Activated CD8-positive, alpha-beta memory T cell treated with anti-CD3 and anti-CD28 coated beads, Interleukin-2, amount 50 U/mL, for 48 hours (primary cell): Measurements from ENCODE around the gene PLCG1.

Source experiments
- DNase-seq: peaks from one replicate; pipeline ENCODE4 v3.0.0-alpha.2; 2020

Gene PLCG1

GRCh38 chr20:41168281-41169161 lies 31.2 kb downstream of the PLCG1 start:
- DNase-seq = peak; percentile 48

GRCh38 chr20:41169162-41169690 lies 31.9 kb downstream of the PLCG1 start:
- DNase-seq = peak; percentile 41

DNA sequence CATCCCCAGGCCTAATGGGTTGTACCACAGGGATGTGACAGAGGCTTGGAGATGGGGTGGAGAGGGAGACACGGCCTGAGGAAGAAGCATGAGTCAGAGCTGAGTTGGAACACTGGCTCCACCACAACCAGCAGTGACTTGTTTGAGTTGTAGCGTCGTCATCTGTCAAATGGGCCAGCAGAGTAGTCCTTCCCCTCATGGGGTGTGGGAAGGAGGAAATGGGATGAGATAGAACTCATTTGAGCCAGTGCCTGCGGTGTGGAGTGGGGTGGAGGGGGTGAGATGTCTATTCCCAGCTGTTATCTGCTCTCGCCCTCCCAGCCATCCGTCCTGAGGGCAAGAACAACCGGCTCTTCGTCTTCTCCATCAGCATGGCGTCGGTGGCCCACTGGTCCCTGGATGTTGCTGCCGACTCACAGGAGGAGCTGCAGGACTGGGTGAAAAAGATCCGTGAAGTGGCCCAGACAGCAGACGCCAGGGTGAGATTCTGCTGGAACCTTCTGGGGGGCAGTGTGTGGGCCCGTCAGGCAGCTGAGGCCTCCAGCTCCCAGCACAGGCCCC lies 32.5 kb downstream of the PLCG1 start:
- DNase-seq = peak; percentile 51

GRCh38 chr20:41170386-41171105 lies 33.2 kb downstream of the PLCG1 start:
- DNase-seq = peak; percentile 48

DNA sequence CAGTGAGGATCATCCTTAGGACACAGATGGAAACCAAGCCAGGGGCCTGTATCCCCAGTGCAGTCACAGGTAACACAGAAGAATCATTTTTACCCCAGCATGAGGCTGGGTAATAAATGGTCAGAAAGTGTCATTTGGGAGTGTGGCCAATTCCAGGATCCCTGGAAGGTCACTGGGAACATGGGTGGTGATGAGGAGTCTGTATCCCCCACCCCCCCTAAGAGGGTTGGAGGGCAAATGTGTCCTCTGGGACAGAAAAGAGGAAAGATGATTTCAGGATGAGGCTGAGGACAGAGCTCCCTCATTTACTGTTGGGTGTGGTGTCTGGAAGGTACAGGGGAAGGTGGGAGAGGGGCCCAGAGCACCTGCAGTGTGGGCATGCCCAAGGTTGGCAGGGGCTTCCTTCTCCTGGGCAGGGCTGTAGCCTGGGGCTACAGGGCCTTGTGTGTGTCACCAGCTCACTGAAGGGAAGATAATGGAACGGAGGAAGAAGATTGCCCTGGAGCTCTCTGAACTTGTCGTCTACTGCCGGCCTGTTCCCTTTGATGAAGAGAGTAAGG lies 34.5 kb downstream of the PLCG1 start:
- peak; percentile 45 for DNase-seq

DNA sequence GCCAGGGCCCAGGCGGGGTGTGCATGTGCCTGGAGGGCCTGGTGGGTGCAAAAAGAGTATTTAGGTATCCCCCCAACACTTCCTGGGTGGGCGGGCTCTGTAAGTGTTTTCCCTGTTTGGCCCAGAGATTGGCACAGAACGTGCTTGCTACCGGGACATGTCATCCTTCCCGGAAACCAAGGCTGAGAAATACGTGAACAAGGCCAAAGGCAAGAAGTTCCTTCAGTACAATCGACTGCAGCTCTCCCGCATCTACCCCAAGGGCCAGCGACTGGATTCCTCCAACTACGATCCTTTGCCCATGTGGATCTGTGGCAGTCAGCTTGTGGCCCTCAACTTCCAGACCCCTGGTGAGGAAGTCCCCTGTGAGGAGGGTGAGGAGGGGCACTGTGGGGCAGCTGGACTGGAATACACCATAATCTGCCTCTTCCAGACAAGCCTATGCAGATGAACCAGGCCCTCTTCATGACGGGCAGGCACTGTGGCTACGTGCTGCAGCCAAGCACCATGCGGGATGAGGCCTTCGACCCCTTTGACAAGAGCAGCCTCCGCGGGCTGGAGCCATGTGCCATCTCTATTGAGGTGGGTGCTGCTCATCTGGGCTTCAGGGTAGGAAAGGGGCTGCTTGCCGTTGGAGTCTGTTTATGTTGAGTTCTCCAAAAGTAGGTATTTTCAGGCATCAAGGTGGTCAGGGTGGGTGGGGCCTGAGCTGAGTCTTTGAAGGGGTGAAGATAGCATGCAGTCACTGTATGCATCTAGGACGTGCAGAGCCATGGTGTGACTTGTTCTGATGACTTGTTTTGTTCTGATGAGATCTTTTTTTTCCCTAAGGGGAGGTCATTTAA lies 35.2 kb downstream of the PLCG1 start:
- DNase-seq = peak; percentile 51

- DNase-seq = peak; percentile 85
Observed at GRCh38 chr20:41173161-41173721, 35.9 kb downstream of the PLCG1 start.

DNA sequence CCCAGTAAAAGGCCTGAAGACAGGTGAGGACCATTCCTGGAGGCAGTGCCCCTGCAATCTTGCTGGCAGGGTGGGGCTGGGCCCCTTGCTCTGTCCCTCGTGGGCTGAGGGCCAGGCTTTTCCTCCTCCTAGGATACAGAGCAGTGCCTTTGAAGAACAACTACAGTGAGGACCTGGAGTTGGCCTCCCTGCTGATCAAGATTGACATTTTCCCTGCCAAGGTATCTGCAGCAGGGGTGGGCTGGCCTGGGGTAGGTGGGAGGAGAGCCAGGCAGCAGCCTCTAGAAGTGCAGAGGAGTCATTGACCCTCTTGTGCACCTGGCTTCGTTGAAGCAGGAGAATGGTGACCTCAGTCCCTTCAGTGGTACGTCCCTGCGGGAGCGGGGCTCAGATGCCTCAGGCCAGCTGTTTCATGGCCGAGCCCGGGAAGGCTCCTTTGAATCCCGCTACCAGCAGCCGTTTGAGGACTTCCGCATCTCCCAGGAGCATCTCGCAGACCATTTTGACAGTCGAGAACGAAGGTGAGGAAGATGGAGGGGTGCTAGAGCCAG lies 36.5 kb downstream of the PLCG1 start:
- no peak for DNase-seq

GRCh38 chr20:41174373-41174772 lies 37.0 kb downstream of the PLCG1 start:
- no peak for DNase-seq

DNA sequence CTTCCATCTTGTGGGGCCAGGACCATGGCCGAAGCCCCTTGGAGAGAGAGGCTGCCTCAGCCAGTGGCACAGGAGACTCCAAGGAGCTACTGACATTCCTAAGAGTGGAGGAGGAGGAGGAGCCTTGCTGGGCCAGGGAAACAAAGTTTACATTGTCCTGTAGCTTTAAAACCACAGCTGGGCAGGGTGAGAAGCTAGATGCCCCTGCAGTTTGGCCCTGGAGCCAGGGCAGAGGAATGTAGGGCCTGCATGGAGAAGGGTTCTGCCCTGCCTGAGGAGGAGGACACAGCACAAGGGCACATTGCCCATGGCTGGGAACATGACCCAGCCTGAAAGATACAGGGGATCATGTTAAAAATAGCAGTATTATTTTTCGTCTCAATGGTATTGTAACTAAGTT lies 37.4 kb downstream of the PLCG1 start:
- DNase-seq = no peak

DNA sequence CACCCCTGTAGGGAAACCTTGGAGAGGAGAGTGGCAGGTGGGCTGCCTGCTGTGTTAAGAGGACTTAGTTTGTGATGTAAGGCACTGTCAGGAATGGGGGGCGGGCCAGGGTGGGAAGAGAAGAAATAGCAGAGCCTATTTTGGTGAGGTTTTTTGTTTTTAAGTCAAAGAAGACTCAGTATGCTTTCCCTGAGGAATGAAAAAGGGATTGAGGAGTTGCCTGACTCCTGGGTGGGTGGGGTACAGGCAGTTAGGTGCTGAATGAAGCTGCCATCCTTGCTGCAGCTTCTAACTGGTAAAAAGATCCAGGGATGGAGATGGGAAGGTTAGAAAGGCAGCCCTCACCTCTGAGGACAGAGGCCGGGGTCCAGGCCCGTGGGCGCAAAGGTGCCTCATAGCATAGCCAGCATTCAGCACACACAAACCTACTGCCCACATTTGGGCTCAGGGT lies 37.9 kb downstream of the PLCG1 start:
- DNase-seq = no peak

DNA sequence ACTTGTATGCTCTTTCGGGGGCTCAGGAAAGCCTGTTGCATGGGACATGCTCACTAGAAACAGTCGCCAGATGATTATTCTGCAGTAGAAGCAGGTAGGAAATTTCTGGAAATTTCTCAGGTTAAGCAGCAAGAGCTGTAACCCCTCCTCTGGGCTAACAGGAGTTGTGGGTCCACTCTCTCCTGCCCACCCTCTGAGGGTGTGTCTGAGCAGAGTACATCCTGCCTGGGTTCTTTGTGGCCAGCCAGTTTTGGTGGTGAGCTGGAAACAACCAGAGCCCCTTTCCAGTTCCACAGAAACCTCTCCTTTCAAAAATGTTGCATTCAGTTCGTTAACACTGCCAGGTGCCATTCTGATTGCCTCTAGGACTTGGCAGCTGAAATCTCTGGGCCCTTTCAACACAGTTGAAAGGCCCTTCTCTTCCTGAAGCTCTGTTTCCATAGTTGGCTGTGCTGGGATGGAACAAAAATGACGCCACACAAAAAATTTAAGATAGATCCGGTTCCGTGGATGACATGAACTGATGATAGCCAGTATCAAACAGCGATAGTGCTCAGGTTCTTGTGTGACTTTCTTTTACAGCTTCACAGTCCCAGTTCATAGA lies 38.5 kb downstream of the PLCG1 start:
- no peak for DNase-seq

DNA sequence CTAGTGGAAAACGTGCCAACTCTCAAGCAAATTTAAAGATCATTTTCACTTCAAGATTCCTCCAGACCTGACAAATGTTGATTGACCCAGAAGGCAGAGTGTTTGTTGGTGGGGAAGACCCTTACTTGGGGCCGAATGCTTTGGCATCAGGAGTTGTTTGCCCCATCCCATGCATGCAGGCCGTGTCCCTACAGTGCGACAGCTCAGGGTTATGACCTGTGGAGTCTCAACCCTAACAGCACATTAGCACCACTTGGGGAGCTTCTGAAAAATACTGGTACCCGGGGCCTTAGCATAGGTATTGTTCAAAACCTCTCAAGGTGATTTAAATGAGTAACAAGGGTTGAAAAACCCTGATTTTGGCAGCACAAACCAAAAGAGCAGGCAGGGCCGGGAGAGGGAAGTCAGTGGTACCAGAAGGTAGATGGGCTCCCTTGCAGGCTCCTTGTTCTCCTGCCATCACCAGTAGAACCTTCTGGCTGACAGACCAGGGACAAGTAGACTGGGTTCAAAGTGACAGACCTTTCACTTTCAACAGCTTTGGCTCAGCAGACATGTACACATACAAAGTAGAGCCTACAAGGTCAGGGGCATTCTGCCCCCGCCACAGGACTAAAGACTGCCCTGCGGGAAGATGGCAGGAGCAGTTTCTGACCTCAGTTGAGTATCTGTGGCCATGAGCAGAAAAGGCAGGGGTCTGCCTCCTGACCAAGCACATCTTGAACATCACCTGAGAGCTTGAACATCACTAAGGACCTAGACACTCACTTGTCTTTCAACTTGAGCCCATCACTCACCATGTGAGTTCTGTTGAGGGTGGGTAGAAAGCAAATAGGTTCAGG lies 39.6 kb downstream of the PLCG1 start:
- DNase-seq = peak; percentile 47

DNA sequence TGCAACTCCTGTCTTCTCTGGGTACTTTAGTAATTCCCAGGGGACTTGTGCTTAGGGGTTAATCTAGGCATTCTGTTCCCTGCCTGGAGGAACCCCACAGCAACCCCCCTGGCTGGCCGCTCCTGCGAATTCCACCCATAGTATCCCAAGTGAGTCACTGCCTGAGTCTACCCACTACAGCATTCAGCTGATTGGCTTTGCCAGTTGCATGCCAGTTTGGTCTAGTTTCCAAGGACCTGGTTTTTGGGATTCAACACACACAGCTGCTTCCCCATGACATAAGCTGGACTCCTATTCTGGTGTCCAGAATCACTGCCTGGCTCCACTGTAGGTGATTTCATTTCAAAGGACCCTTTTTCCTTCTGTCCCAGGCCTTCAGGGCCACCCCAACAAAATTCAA lies 40.3 kb downstream of the PLCG1 start:
- DNase-seq = no peak

- DNase-seq = no peak
Observed at GRCh38 chr20:41178495-41178894, 41.2 kb downstream of the PLCG1 start.

DNA sequence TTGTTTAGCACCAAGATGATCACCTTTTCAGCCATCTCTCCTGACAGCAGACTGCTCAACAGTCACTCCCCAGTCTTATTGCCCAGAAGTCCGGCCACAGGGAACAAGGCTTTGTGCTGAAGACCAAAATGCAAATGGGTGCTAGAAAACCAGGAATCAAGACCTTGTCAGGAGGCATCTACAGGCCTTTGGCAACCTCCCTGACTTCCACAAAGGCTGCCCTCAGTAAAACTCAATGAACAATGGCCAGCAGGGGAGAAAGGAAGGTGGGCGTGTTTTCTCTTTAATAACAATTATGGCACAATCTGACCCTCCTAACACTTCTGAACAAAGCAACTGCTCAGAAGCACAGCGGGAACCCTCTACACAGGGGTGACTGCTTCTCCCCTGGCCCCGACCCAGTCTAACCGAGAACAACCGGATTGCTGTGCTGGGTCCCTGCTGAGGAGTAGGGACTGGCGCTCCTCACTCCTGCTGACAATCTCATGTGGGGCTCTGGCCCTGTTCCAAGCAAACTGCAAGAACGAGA lies 41.6 kb downstream of the PLCG1 start:
- peak; percentile 47 for DNase-seq

DNA sequence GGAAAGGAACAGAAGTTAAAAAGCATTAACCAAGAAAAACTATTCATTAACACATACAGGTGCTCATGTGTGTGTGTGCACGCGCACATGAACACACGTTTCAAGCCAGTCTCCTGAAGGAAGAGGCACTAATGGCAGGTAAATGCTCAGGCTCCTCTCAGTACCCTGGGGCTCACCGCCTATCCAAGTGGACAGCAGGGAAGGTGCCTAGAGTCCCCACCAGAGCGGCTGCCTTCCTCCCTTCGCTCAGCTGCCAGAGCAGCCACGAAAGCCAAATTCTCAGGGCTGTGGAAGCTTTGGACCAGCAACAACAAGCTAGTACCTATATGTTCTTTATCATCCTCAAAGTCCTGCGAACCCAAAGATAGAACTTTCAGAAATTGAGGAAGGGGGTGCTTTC lies 42.6 kb downstream of the PLCG1 start:
- peak; percentile 47 for DNase-seq

DNA sequence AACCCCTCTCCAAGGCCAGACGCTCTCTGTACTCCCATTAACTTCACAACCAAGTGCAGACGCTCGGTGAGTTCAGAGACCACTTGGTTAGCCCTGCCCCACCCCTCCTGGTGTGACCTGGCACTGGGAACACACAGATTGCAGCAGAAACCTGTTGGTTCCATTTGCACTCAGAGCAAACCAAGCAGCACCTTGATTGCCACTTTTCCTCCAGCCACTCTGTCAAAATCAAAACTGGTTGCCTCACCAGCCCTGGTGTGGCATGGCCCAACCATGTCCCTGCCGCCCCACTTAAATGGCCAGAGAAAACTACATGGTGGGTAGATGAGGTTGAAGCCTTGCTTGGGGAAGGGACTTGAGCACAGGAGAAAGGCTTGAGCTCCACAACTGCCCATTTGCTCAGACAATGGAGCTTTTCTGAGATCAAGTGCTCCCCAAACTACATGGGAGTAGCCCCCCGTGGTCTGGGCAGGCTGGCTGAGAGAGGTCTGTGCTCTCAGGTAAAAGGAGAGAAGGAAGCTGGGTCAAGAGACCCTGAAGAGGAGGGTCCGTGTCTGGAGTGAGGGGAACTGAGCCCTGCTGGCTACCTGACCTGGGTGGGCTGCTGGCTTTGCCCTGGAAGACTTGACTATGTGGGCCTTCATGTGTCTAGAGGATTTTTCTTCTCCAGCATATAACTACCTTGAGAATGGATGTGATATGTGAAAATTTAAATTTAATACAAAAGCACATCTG lies 43.4 kb downstream of the PLCG1 start:
- DNase-seq = peak; percentile 46

DNA sequence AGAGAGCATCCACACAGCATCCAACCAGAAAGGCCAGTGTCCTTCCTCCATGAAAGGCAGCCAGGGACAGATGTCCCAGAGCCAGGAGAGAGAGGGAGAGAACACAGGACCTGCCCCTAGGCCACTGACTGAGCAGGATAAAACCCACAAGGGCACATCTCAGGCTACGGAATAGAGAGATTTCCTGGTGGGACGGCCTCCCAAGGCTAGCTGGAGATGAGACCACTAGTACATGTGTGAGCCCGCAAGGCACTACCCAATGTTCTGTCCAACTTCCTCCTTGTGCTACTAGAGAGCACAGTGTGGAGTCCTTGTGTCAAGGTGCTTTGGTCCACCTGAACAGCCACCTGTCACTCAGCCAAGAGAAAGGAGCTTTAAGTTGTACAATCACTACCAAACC lies 44.2 kb downstream of the PLCG1 start:
- no peak for DNase-seq
